Stimulated activated CD4-positive, alpha-beta T cell treated with anti-CD3 and anti-CD28 coated beads, Interleukin-15, amount 100 ng/mL, for 48 hours (primary cell): ENCODE measurements around the gene PDLIM7.
"Not testable (repeated sequence)": the region's sequence is repeated elsewhere in the genome, so short reads cannot be mapped to it uniquely, and the experiment has no call there.

ENCODE experiments used
- DNase-seq, 2 donors: peaks; one replicate each; pipeline ENCODE4 v3.0.0-alpha.2; 2020; ENCODE audit warnings: low read depth in 2 of 2

Gene PDLIM7

DNA sequence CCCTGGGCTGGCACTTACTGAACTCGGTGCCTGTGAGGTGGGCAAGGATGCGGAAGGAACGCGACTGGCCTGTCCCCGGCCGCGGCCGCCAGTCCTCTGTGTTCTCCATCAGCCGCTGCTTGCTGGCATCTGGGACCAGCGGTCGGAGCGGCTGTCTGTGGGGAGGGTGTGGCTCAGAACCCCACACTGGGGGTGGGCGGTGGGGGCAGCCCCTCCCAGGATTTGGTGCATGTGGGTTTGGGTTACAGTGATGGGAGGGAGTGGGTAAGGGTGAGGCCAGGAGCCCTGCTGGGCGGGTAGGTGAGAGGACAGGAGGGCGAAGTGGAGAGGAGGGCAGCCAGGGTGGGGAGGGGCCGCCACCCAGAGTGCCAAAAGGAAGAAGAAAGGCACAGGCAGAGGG is 6.4 kb downstream of the PDLIM7 start:
- no peak for DNase-seq

DNA sequence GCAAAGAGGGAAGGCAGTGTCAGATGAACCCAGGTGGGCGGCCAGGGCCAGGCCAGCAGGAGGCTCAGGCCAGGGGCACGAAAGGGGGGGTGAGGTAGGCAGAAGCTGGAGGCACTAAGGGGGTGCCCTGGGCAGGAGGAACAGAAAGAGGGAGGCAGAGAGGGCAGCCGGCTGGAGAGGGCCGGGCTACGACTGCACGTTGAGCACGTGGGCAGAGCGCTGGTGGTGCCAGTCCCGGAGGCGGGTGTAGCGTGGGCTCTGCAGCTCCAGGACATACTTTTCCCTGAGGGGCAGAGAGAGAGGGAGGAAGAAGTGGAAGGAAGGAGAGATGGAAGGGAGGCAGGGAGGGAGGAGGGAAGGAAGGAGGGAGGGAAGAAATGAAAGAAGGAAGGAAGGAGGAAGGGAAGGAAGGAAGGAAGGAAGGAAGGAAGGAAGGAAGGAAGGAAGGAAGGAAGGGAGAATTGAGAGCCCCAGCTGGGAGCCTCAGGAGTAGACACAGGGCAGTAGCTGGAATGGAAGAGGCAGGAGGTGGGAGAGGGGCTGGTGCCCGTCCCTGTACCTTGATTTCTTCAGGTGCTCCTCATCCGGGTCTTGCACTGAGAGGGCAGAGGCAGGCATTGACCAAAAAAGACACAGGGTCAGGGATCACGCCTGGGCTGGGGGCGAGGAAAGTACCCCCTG is 7.0 kb downstream of the PDLIM7 start:
- DNase-seq = no peak

DNA sequence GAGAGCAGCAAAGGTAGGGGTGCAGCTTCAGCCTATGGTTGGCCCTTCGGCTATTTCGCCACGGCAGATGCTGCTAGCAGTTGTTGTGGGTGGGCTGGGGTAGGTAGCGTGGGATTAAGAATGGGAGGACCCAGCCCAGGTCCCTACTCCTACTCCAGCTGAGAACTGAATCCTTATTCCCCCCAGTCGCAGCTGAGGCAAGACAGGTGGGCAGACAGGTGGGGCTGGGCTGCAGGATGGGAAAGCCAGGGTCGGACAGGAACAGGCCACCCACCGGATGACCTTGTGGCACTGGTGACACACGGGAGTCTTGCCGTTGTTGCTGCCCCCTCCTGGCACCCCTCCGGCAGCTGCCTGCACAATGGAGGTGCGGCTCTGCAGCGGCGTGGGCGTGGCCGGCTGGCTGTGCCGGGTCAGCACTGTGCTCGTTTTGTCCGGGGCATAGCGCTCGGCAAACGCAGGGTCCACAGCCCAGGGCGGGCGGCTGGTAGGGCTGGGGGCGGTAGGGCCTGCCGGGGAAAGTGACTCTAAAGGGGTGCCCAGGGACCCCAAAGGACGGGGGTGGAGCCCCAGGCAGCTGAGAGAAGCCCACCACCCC is 8.2 kb downstream of the PDLIM7 start:
- DNase-seq = no peak

DNA sequence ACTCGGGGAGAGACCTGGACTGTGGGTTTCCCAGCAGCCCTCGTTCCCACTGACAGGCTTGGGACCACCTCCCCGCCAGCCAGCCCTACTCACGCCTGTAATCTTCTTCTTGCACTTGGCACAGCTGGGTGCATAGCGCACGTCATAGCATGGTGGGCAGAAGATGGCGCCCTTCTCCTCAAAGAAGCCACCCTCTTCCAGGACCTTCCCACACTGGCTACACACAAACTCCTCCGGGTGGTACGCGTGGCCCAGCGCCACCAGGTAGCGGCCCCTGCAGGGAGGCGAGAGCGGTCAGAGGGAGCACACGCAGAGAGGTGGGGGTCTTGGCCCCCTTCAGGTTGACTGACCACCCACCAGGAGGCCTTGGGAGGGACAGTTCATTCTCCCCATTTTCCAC is 9.4 kb downstream of the PDLIM7 start:
- DNase-seq = no peak

DNA sequence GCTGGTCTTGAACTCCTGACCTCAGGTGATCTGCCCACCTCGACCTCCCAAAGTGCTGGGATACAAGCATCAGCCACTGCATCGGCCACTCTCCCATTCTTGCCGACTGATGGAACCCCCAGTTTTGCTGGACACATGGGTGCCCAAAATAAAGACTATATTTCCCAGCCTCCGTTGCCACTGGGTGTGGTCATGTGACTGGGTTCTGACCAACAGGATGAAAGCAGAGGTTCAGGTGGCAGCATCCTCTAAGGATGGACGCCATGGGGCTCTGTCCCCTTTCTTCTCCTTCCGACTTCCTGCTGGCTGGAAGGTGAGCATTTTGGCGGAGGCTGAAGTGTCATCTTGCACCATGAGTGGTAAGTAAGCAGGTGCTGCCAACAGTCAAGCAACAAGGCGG is 10.3 kb downstream of the PDLIM7 start:
- no peak for DNase-seq

DNA sequence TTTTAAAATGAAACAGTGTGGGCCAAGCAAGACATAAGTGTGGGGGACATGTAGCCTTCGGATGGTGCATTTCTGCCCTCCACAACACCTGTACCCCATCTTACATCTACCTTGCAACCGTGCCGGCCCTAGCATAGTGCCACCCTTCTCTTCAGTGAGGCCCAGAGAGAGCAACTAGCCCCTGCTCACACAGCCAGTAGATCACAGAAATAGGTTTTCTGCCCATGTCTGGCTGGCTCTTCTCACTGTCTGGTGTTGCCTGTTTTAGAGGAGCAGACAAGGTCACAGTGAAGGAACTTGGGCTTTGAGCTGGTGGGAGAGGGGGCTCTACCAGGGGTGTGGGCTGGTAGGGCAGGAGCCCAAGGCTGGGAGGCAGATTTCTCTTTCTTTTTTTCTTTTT is 11.1 kb downstream of the PDLIM7 start:
- no peak for DNase-seq

DNA sequence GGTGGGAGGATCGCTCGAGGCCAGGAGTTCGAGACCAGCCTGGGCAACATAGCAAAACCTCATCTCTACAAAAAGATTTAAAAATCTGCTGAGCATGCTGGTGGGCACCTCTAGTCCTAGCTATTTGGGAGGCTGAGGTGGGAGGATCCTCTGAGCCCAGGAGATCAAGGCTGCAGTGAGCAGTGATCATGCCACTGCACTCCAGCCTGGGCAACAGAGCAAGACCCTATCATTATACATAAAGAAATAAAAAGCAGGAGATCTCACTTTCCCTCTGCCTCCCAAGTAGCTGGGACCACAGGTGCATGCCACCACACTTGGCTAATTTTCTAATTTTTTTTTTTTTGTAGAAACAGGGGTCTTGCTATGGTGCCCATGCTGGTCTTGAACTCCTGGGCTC is 11.7 kb downstream of the PDLIM7 start:
- DNase-seq = not testable (repeated sequence)

DNA sequence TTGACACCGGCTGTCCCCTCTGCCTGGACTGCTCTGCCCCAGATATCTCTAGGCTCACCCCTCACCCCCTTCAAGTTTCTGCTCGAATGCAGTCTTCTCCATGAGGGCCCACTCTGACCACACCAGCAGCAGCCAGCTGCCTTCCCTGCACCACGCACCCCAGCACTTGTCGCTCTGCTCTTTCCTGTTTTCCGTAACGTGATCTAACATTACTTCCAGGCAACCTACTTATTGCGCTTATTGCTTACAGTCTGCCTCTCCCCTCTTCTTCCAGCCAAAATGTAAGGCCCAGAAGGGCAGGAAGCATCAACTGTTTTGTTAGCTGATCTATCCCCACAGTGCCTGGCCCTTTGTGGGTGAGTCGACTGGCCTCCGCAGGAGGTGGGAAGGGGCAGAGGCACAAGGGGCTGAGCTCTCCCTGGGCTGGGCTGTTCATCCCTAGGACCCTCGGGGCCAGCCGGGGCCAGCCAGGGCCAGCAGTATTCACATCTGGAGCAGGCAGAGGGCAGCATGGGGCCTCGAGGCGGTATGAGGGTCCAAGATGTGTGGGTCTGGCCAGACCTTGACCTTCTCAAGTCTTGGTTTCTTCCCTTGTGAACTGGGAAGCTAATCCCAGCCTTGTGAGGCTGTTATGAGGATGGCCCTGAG is 12.4 kb downstream of the PDLIM7 start:
- no peak for DNase-seq

DNA sequence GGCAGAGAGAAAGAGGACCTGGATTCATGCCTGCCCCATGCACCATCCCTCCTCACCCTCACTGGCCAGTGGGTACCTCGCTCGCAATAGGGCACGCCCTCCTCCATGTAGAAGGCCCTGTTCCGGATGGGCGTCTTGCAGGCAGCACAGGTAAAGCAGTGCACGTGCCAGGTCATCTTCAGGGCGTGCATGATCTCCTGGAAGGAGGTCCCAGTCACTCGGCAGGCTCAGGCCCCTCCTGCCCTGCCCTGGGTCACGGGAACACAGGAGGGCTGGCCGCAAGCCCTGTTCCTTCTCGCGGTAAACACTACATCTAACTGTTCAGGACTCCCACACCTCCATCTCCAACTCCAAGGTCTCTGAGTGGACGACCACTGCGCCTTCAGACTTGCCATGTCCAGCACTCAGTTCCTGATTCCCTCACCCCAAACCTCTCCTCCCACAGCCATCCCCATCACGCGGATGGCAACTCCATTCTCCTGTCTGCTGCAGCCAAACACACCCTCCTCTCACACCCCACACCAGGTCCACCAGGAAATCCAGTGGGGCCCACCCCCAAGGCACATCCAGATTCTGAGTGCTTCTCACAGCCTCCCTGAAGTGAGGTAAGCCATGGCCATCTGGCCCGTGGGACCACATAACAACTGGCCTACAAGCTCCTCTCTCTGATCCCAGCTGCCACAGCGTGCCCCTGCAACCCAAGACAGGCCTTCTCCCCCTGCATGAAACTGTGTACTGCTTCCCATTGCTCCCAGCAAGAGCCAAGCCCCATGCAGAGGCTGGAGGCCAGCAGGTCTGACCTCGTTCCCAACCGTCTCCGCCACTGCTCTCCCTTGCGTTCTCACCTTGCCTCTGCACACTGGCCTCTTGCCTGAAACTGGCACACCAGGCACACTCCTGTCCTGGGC is 13.2 kb downstream of the PDLIM7 start:
- no peak for DNase-seq

DNA sequence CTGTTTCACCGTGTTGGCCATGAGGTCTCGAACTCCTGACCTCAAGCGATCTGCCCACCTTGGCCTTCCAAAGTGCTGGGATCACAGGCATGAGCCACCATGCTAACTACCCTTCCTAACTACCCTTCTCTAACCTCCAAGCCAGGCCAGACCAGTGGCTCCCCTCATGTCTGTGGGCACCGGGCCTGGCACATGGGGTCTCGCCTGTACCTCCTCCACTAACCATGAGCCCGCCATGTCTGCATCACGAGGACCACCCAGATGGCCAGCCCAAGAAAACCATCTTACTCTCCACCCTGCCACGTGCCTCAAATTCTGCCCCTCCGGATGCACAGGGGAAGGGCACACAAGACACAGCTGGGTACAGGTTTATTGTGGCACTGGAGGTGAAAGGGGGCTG is 14.4 kb downstream of the PDLIM7 start:
- no peak for DNase-seq

DNA sequence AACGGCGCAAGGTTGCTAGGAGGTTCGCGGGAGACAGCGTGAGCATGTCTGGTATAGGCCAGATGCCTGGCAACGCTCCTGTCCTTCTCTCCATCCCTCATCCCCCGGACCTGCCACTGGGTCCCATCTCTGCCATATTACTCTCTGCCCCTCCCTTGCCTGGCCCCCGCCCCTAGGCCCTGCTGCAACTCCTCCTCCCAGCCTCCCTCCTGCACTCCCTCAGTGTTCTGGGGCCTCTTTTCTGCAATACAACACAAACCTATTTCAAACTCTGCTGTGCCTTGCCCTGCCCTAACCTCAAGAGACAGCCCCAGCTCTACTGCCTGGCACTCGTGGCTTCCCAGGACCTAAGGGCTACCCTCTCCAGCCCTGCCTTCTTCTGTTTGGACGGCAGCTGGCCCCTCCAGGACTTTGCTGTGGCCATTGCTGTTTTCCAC is 15.0 kb downstream of the PDLIM7 start:
- no peak for DNase-seq

DNA sequence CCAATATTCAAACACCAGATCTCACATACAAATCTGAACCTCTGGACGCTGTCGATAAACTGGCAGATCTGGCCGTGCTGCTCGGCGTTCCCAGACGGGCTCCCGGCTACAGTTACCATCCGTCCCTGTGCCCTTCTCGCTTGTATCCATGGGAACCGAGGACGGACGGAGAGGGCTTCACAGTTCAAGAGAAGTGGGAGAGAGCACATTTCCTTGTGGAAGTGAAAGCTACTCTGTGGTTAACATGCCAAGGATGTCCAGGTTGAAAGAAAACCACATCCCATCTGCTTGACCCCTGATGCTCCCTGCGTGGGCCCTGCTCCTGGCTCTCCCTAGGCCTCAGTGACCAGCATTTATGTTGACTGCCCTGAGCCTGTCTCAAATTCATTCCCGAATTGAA is 17.6 kb downstream of the PDLIM7 start:
- DNase-seq = no peak

DNA sequence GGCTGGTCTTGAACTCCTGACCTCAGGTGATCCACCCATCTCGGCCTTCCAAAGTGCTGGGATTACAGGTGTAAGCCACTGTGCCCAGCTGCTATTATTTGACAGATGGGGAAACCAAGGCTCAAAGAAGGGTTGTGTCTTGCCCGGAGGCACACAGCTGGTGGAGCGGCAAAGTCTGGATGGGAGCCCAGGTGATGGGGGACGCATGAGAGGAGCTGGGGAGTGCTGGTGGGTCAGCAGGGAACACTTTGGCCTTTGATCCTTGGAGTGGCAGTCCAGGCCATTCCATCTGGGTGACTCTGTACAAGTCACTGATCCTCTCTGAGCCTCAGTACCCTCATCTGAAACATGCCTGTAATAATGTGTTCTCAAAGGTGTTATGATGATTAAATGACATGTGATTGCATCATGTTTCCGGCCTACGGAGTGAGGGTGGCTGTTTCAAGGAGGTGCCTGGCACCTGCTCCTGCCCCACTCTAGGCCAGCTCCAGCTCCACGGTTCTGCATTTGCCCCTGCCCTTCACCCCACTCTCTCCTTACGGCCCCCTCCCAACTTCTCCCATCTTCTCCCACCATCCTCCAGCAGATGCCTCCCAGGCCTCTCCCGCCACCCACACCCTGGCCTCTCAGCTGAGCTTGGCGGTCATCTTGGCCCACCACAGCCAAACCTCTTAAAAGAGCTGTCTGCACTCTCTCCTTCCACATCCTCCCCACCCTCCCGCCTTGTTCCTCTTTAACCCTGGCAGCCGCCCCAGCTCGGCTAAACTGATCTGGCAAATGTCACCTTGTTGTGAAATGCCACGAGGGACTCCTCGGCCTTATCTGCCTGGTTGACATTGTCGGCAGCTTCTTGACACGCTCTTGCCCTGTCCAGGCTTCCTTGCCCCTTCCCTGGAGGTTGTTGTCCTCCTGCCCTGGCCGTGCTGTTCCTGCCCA is 18.4 kb downstream of the PDLIM7 start:
- DNase-seq = no peak

DNA sequence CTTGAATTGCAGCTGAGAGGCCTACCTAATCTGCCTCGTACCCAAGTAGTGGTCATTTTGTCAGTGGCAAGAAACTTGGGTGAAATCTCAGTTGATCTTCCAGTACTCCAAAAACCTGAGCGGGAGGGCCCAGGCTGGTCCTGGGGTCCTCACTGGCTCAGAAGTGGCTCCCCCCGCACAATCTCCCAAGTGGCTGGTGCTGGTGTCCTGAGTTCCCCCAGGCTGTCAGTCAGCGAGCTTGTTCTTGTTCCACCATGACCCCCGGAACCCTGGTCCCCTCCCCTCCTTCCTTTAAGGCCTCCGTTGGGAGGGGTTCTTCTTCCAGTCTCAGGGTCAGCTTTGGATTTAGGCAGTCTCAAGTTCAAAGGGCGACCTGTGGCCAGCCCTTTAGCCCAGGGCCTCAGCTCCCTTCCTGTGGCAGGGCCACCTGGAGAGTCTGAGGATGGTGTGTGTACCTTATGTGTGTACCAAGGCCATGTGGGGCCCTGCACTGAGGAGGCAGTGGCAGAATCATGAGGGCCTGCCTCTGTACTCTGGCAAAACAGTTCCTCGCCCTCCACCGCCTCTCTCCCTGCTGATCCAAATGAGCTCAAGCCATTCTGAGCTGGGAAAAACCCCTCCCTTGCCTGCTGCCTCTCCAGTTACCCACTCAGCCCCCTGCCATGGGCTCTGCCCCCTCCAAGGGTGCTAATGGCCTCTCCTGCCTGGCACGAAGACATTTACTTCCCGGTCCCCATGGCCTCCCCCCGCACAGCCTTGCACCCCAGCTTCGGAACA is 19.5 kb downstream of the PDLIM7 start:
- DNase-seq = no peak

DNA sequence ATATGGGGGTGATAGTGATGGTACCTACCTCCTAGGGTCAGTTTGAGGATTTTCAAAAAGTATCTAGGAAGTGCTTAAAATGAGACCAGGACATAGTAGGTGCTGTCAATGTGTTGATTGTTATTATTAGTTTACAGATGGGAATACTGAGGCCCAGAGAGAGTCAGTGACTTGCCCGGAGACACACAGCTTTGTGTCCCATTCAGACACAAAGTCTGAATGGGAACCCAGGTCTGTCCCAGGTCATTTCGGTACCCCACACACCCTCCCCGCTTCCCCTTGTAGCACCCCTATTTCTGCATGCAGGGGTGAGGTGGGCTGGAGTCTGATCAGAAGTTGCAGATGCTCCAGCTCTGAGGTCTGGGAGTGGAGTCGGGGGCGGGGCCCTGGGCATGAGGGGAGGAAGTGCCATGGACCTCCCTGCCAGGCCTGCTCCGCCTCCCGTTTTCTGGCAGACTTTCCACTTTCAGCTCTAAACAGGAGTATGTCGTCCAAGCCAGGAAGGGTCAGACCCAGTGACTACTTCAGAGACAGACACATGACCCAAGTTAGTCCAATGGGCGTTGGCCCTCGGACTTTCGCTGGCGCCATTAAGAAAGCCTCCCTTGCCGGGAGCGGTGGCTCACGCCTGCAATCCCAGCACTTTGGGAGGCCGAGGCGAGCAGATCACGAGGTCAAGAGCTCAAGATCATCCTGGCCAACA is 20.7 kb downstream of the PDLIM7 start:
- DNase-seq = no peak

DNA sequence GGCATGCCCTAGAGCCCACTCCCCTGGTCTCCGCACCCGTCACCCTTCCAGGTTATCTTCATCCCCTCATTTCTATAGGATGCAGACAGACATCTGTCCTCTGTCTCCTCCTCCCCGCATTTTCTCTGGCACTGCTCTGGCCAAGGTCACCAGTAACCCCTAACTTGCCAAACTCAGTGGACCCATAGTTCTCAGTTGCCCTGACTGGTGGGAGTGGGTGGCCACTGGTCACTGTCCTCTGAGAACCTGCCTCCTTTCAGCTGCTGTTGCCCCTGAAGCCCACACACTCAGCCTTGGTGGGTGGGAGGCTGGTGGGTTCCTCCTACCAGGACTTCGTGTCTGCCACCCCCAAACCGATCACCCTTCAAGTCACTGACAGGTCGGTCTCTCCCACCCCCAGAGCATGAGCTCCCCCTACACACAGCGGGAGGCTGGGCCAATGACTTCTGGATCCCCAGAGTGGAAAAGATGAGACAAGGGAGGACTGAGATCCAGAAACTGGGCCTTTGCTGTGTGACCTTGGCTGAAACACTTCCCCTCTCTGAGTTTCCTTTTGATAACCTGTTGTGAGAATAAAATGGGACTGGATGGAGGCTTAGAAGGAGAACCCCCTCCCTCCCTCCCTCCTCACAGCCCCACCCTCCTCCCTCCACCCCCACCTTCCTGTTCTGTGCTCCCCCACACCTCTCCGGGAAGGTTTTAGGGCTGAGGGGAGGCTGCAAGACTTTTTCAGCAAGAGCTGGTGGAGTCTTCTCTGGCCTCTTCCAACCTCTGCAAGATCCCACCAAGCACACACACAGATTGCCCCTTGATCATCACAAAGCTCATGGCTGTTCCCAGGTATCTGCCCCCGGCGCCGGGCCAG is 21.6 kb downstream of the PDLIM7 start:
- DNase-seq = no peak

DNA sequence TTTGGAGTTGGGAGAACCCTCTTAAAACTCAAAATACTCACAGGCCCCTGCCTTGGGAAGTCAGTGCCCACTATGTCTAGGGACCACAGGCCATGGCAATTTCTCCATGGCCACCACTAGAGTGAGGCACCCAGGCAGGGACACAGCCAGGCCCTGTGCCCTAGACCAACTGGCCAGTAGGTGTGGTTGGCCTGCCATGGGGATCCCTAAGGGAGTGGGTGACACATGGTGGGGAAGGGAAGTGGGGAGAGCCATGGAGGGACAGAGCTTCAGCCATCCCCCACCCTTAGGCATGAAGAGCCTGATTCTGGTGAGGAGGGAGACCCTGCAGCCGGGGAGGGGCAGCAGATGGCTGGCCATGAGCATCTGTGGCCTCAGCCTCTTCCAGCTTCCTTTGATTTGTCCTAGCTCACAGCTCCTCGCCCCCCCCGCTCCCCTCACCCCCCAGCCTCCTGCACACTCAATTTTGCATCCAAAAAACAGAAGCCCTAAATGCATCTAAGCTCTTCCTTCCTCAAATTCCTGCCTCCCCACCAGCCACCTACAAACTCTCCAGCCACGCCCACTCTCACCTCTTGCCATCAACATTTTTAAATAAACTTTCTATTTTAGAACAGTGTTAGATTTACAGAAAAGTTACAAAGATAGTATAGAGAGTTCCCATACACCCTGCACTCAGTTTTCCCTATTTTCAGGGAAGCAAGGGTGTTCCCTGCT is 22.4 kb downstream of the PDLIM7 start:
- DNase-seq = no peak

DNA sequence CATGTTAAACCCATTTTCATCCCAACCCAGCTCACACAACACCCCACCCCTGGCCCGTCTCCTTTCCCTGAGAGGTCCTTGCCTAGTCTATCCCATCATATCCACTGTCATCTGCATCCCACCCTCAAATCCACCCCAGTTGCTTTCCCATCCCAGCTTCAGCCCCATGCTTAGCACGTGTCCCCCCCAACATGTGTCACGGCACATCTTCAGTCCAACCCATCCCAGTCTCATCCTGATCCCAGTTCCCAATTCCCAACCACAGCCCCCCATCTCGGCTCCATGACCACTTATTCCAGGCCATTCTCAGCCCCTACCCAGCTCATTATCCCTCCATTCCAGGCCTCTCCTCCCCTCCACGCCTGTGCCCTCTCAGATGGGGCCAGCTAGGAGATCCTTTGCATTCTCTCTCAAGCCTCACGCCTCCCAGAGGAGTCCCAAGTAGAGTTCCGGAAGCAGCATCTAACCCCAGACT is 23.4 kb downstream of the PDLIM7 start:
- DNase-seq = no peak
